K562 (cell line): ENCODE data around the gene IRF2BP2. TPM values are rescaled to one million over a fixed set of nuclear protein-coding genes. Genes with fewer than 3 reads are reported as not detected.

ENCODE experiments used
- ARID2 ChIP-seq: fragments of 450-650 bp; IDR thresholded peaks from 2 replicates; pipeline ENCODE4 v1.6.1; 2017; ENCODE audit warnings: antibody characterized with exemption, mild to moderate bottlenecking
- BRD9 ChIP-seq: fragments of 450-650 bp; IDR thresholded peaks from 2 replicates; pipeline ENCODE4 v1.6.1; 2018; ENCODE audit warnings: low read depth; ENCODE audit not compliant: partially characterized antibody
- C11orf30 ChIP-seq: fragments of 450-650 bp; IDR thresholded peaks from 2 replicates; pipeline ENCODE4 v1.6.1; 2016; ENCODE audit warnings: low read depth, mild to moderate bottlenecking
- CAMTA2 ChIP-seq: fragments of 250-450 bp; sonication (Bioruptor Pico); conservative IDR thresholded peaks from 2 replicates; pipeline ENCODE4 v1.5.1; 2022
- CBFA2T3 ChIP-seq: fragments of 450-650 bp; IDR thresholded peaks from 2 replicates; pipeline ENCODE4 v1.6.1; 2017
- CREM ChIP-seq: IDR thresholded peaks from 2 replicates; pipeline ENCODE4 v1.6.1; 2014; ENCODE audit warnings: antibody characterized with exemption, low read depth
- CTCFL ChIP-seq: IDR thresholded peaks from 2 replicates; pipeline ENCODE4 v1.6.1; 2011; ENCODE audit warnings: borderline replicate concordance, low read depth, mild to moderate bottlenecking, moderate library complexity, low read length; ENCODE audit not compliant: insufficient read depth, poor library complexity, severe bottlenecking
- DDX20 ChIP-seq: fragments of 450-650 bp; IDR thresholded peaks from 2 replicates; pipeline ENCODE4 v1.6.1; 2016; ENCODE audit warnings: missing genetic modification characterization, low read depth, mild to moderate bottlenecking, missing compliant biosample characterization, moderate library complexity
- FOXP1 ChIP-seq: sonication (generic); formaldehyde crosslinking; IDR thresholded peaks from 2 replicates; pipeline ENCODE4 v1.8.0; 2022; ENCODE audit warnings: mild to moderate bottlenecking, missing genetic modification reagents
- HDGF ChIP-seq: fragments of 450-650 bp; IDR thresholded peaks from 2 replicates; pipeline ENCODE4 v1.6.1; 2016
- HNRNPUL1 ChIP-seq: fragments of 200-400 bp; formaldehyde crosslinking; IDR thresholded peaks from 2 replicates; pipeline ENCODE4 v1.6.1; 2017; ENCODE audit warnings: low read length
- HOXB6 ChIP-seq: fragments of 250-450 bp; sonication (Bioruptor Pico); IDR thresholded peaks from 2 replicates; pipeline ENCODE4 v1.5.1; 2022; ENCODE audit warnings: mild to moderate bottlenecking, borderline replicate concordance
- KAT8 ChIP-seq: fragments of 450-650 bp; IDR thresholded peaks from 2 replicates; pipeline ENCODE4 v1.6.1; 2016; ENCODE audit warnings: low read depth, mild to moderate bottlenecking
- NELFE ChIP-seq: IDR thresholded peaks from 2 replicates; pipeline ENCODE4 v1.6.1; 2011; ENCODE audit warnings: mild to moderate bottlenecking; ENCODE audit not compliant: insufficient read depth, insufficient read length
- PHB2 ChIP-seq: fragments of 450-650 bp; IDR thresholded peaks from 2 replicates; pipeline ENCODE4 v1.6.1; 2017; ENCODE audit warnings: low read depth
- PRPF4 ChIP-seq: fragments of 200-400 bp; formaldehyde crosslinking; IDR thresholded peaks from one replicate; pipeline ENCODE4 v1.6.1; 2017; ENCODE audit warnings: low read length, low read depth, mild to moderate bottlenecking; ENCODE audit not compliant: insufficient read depth, poor library complexity, severe bottlenecking
- ZBTB2 ChIP-seq: fragments of 450-650 bp; IDR thresholded peaks from 2 replicates; pipeline ENCODE4 v1.6.1; 2016; ENCODE audit warnings: antibody characterized with exemption
- ZNF239 ChIP-seq: fragments of 250-450 bp; sonication (Bioruptor Pico); IDR thresholded peaks from 2 replicates; pipeline ENCODE4 v1.4.0; 2020; ENCODE audit warnings: mild to moderate bottlenecking
- ZNF263 ChIP-seq: sonication (generic); formaldehyde crosslinking; IDR thresholded peaks from 2 replicates; pipeline ENCODE4 v1.8.0; 2022; ENCODE audit warnings: mild to moderate bottlenecking, missing genetic modification reagents, borderline replicate concordance
- ZNF445 ChIP-seq: fragments of 250-450 bp; sonication (Bioruptor Pico); IDR thresholded peaks from 2 replicates; pipeline ENCODE4 v1.4.0; 2020; ENCODE audit warnings: low read depth, mild to moderate bottlenecking, moderate library complexity
- polyA plus RNA-seq, 8 experiments: library from polyadenylated mRNA; depleted of rRNA in 4 of 8; stranded (reverse) in 5 of 8; unstranded in 3 of 8; fragments of >200 nt; fragmentation: Nextera tagmentation in 2 of 8; fragmentation: Illumina TruSeq in 1 of 8; extraction: Ambion mirVana in 2 of 8; extraction: Trizol in 1 of 8; gene quantifications; 2 replicates each; pipeline versions ENCODE4 v1.2.1 to v1.2.3, GENCODE V29; 2011 to 2014; ENCODE audit warnings: inconsistent platforms in 1 of 8, missing spikeins in 1 of 8
- total RNA-seq, 7 experiments: library from RNA; depleted of rRNA in 6 of 7; stranded (reverse); fragments of >200 nt in 6 of 7; fragmentation: Illumina TruSeq in 2 of 7; extraction: Trizol in 2 of 7; gene quantifications; 2 replicates each; pipeline versions ENCODE4 v1.2.1 to v1.2.3, GENCODE V29; 2011 to 2021; ENCODE audit warnings: low replicate concordance in 1 of 7
- TF ChIP-seq, protein P1 (sequence below): fragments of 450-650 bp; IDR thresholded peaks from 2 replicates; pipeline ENCODE4 v1.6.1; 2018; ENCODE audit warnings: mild to moderate bottlenecking, low read depth; ENCODE audit not compliant: partially characterized antibody

IRF2BP2 gene
- total and polyA plus RNA-seq, 9 of the 15 experiments (the other 6 are each of a cell fraction or from before 2014, with no cell fraction given), result 7.7 to 68.6 (median 22.1) TPM

- TF ChIP-seq CTCFL (peak; percentile 67), CAMTA2 (CRISPR knock-in tag) (0 out of 2 replicates have a peak, but pooled peaks have one; percentile 77), ARID2 (no peak), DDX20 (tag) (no peak), ZNF239 (CRISPR knock-in tag) (no peak; the same call in 1 of the 2 replicates), C11orf30 (no peak), HOXB6 (no peak), PRPF4 (no peak), ZBTB2 (no peak), KAT8 (no peak), ZNF445 (CRISPR knock-in tag) (no peak), NELFE (no peak), HNRNPUL1 (no peak), HDGF (no peak), FOXP1 (CRISPR knock-in tag) (no peak), CREM (no peak), ZNF263 (no peak), BRD9 (no peak), CBFA2T3 (no peak), PHB2 (peak; percentile 8; the same call in 1 of the 2 replicates)
- TF ChIP-seq, protein P1, sequence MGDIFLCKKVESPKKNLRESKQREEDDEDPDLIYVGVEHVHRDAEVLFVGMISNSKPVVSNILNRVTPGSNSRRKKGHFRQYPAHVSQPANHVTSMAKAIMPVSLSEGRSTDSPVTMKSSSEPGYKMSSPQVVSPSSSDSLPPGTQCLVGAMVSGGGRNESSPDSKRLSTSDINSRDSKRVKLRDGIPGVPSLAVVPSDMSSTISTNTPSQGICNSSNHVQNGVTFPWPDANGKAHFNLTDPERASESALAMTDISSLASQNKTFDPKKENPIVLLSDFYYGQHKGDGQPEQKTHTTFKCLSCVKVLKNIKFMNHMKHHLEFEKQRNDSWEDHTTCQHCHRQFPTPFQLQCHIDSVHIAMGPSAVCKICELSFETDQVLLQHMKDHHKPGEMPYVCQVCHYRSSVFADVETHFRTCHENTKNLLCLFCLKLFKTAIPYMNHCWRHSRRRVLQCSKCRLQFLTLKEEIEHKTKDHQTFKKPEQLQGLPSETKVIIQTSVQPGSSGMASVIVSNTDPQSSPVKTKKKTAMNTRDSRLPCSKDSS, result no peak
Measured at GRCh38 chr1:234607109-234608024, 2.6 kb downstream of the IRF2BP2 start (continued).
